Stimulated activated effector memory CD8-positive, alpha-beta T cell treated with anti-CD3 and anti-CD28 coated beads, Interleukin-12 subunit alpha, Interleukin-12 subunit beta, amount 100 ng/mL, for 72 hours (primary cell): Measurements from ENCODE around the gene SMYD3.
A peak's percentile ranks its signal among the peaks of the same experiment; 100 is the strongest.
"Not testable (repeated sequence)": the region's sequence is repeated elsewhere in the genome, so short reads cannot be mapped to it uniquely, and the experiment has no call there.

Experiments used
- ATAC-seq: fragments of 150-1000 bp; cut with Tn5 transposase; 2 replicates; pipeline ENCODE4 v1.10.0; 2021
- DNase-seq, 2 donors: peaks; one replicate each; pipeline ENCODE4 v3.0.0; 2021 to 2022; ENCODE audit warnings: low spot score in 2 of 2
- H3K27ac Mint-ChIP-seq: one replicate; pipeline ENCODE4 v1.8.0; 2022; ENCODE audit warnings: mild to moderate bottlenecking, mixed read lengths
- H3K36me3 Mint-ChIP-seq: one replicate; pipeline ENCODE4 v1.8.0; 2022; ENCODE audit warnings: mild to moderate bottlenecking, mixed read lengths
- H3K4me1 Mint-ChIP-seq: one replicate; pipeline ENCODE4 v1.8.0; 2022; ENCODE audit warnings: mixed read lengths
- H3K4me3 Mint-ChIP-seq: one replicate; pipeline ENCODE4 v1.8.0; 2022; ENCODE audit warnings: mild to moderate bottlenecking, mixed read lengths
- H3K9me3 Mint-ChIP-seq: one replicate; pipeline ENCODE4 v1.8.0; 2022; ENCODE audit warnings: mixed read lengths

The SMYD3 gene

GRCh38 chr1:245972476-245972875 is 534.6 kb downstream of the SMYD3 start:
- peaks cover 2% of the 10 kb centered on the region for H3K9me3 Mint-ChIP-seq

GRCh38 chr1:245971711-245972085 is 535.4 kb downstream of the SMYD3 start:
- Mint-ChIP-seq H3K4me3 (no peak overlapping the region), H3K27ac (no peak overlapping the region), H3K4me1 (no peaks in the 10 kb centered on the region), H3K9me3 (peaks cover 2% of the 10 kb centered on the region), H3K36me3 (no peaks in the 10 kb centered on the region)
- no peak for DNase-seq
- ATAC-seq, result no peak

More at GRCh38 chr1:245972476-245972875, 534.6 kb downstream of the SMYD3 start:
- H3K4me1 Mint-ChIP-seq, result no peaks in the 10 kb centered on the region
- H3K4me3 Mint-ChIP-seq, result no peak overlapping the region
- ATAC-seq (no peak), DNase-seq (no peak)
- no peaks in the 10 kb centered on the region for H3K36me3 Mint-ChIP-seq
- H3K27ac Mint-ChIP-seq, result no peak overlapping the region

GRCh38 chr1:245971076-245971710 is 535.9 kb downstream of the SMYD3 start:
- H3K4me3 Mint-ChIP-seq, H3K36me3 Mint-ChIP-seq, H3K4me1 Mint-ChIP-seq, DNase-seq, H3K27ac Mint-ChIP-seq, ATAC-seq, H3K9me3 Mint-ChIP-seq: not testable (repeated sequence)

GRCh38 chr1:245969283-245969682 is 537.8 kb downstream of the SMYD3 start:
- no peak for ATAC-seq
- Mint-ChIP-seq H3K36me3 (no peaks in the 10 kb centered on the region), H3K27ac (no peak overlapping the region), H3K4me3 (no peak overlapping the region), H3K4me1 (peaks cover 6% of the 10 kb centered on the region), H3K9me3 (peaks cover 2% of the 10 kb centered on the region)
- DNase-seq, result no peak

- ATAC-seq, result no peak
- Mint-ChIP-seq H3K4me3 (no peak overlapping the region), H3K27ac (no peak overlapping the region), H3K9me3 (peaks cover 2% of the 10 kb centered on the region), H3K4me1 (peaks cover 6% of the 10 kb centered on the region), H3K36me3 (no peaks in the 10 kb centered on the region)
- no peak for DNase-seq
Observed at GRCh38 chr1:245968775-245969174, 538.3 kb downstream of the SMYD3 start.

GRCh38 chr1:245965398-245965797 is 541.7 kb downstream of the SMYD3 start:
- Mint-ChIP-seq H3K27ac (no peak overlapping the region), H3K4me3 (no peak overlapping the region), H3K4me1 (peaks cover 6% of the 10 kb centered on the region), H3K9me3 (no peaks in the 10 kb centered on the region), H3K36me3 (no peaks in the 10 kb centered on the region)
- no peak for ATAC-seq
- no peak for DNase-seq

- no peak overlapping the region for H3K27ac Mint-ChIP-seq
- no peak for DNase-seq
Observed at GRCh38 chr1:245963649-245964048, 543.4 kb downstream of the SMYD3 start.

GRCh38 chr1:245962453-245962852 is 544.6 kb downstream of the SMYD3 start:
- DNase-seq, result no peak
- Mint-ChIP-seq H3K4me3 (no peak overlapping the region), H3K27ac (no peak overlapping the region), H3K9me3 (no peaks in the 10 kb centered on the region), H3K36me3 (no peaks in the 10 kb centered on the region), H3K4me1 (peaks cover 6% of the 10 kb centered on the region)
- no peak for ATAC-seq

More at GRCh38 chr1:245963649-245964048, 543.4 kb downstream of the SMYD3 start:
- ATAC-seq, result no peak
- Mint-ChIP-seq H3K4me3 (no peak overlapping the region), H3K4me1 (peaks cover 6% of the 10 kb centered on the region), H3K9me3 (no peaks in the 10 kb centered on the region), H3K36me3 (no peaks in the 10 kb centered on the region)

- H3K4me1 Mint-ChIP-seq, result peaks cover 6% of the 10 kb centered on the region
- no peak overlapping the region for H3K27ac Mint-ChIP-seq
- H3K9me3 Mint-ChIP-seq, result no peaks in the 10 kb centered on the region
- ATAC-seq, result no peak
- DNase-seq, result no peak
- no peak overlapping the region for H3K4me3 Mint-ChIP-seq
- H3K36me3 Mint-ChIP-seq, result no peaks in the 10 kb centered on the region
Observed at GRCh38 chr1:245961137-245961540, 545.9 kb downstream of the SMYD3 start.

GRCh38 chr1:245960171-245960570 is 546.9 kb downstream of the SMYD3 start:
- no peak overlapping the region for H3K27ac Mint-ChIP-seq
- no peak overlapping the region for H3K4me3 Mint-ChIP-seq
- no peaks in the 10 kb centered on the region for H3K36me3 Mint-ChIP-seq
- no peaks in the 10 kb centered on the region for H3K9me3 Mint-ChIP-seq
- DNase-seq (no peak), ATAC-seq (no peak)
- H3K4me1 Mint-ChIP-seq, result peaks cover under 1% of the 10 kb centered on the region

- no peaks in the 10 kb centered on the region for H3K36me3 Mint-ChIP-seq
- no peak for ATAC-seq
- no peaks in the 10 kb centered on the region for H3K9me3 Mint-ChIP-seq
Observed at GRCh38 chr1:245958016-245958415, 549.1 kb downstream of the SMYD3 start.

GRCh38 chr1:245957427-245957826 is 549.7 kb downstream of the SMYD3 start:
- Mint-ChIP-seq H3K4me1 (peaks cover 14% of the 10 kb centered on the region), H3K4me3 (no peak overlapping the region), H3K27ac (no peak overlapping the region), H3K9me3 (no peaks in the 10 kb centered on the region), H3K36me3 (no peaks in the 10 kb centered on the region)
- DNase-seq (no peak), ATAC-seq (no peak)

More at GRCh38 chr1:245958016-245958415, 549.1 kb downstream of the SMYD3 start:
- Mint-ChIP-seq H3K4me3 (no peak overlapping the region), H3K4me1 (peaks cover 14% of the 10 kb centered on the region), H3K27ac (no peak overlapping the region)
- DNase-seq, result no peak

GRCh38 chr1:245956225-245956624 is 550.9 kb downstream of the SMYD3 start:
- Mint-ChIP-seq H3K4me3 (no peak overlapping the region), H3K27ac (no peak overlapping the region), H3K4me1 (peaks cover 14% of the 10 kb centered on the region), H3K9me3 (no peaks in the 10 kb centered on the region), H3K36me3 (no peaks in the 10 kb centered on the region)
- DNase-seq (peak in 1 of 2 donors; percentile 54), ATAC-seq (peak; percentile 90)

GRCh38 chr1:245953876-245954660 is 553.0 kb downstream of the SMYD3 start:
- no peaks in the 10 kb centered on the region for H3K36me3 Mint-ChIP-seq
- peak; percentile 41 for ATAC-seq
- H3K27ac Mint-ChIP-seq, result no peak overlapping the region
- H3K4me1 Mint-ChIP-seq, result peaks cover 14% of the 10 kb centered on the region
- H3K9me3 Mint-ChIP-seq, result no peaks in the 10 kb centered on the region
- H3K4me3 Mint-ChIP-seq, result peak overlapping the region; percentile 64
- DNase-seq, result peak in 1 of 2 donors; percentile 57

- no peaks in the 10 kb centered on the region for H3K9me3 Mint-ChIP-seq
- no peak for DNase-seq
- H3K4me1 Mint-ChIP-seq, result peaks cover 14% of the 10 kb centered on the region
- H3K27ac Mint-ChIP-seq, result no peak overlapping the region
- no peak for ATAC-seq
- peak overlapping the region; percentile 64 for H3K4me3 Mint-ChIP-seq
- H3K36me3 Mint-ChIP-seq, result no peaks in the 10 kb centered on the region
Observed at GRCh38 chr1:245952383-245953026, 554.6 kb downstream of the SMYD3 start.

- DNase-seq (no peak), ATAC-seq (no peak)
- Mint-ChIP-seq H3K9me3 (peaks cover 3% of the 10 kb centered on the region), H3K4me3 (no peak overlapping the region), H3K4me1 (no peaks in the 10 kb centered on the region), H3K27ac (no peak overlapping the region), H3K36me3 (no peaks in the 10 kb centered on the region)
Observed at GRCh38 chr1:245948786-245949185, 558.3 kb downstream of the SMYD3 start.
